ENCODE data around the gene AP2B1.

GRCh38 chr17:35695613-35696012 is 108.5 kb downstream of the AP2B1 start:
- TF ChIP-seq JUN (CRISPR knock-in tag; IDR thresholded peaks at IDR 0.05): no peak
- TF ChIP-seq, protein P1, sequence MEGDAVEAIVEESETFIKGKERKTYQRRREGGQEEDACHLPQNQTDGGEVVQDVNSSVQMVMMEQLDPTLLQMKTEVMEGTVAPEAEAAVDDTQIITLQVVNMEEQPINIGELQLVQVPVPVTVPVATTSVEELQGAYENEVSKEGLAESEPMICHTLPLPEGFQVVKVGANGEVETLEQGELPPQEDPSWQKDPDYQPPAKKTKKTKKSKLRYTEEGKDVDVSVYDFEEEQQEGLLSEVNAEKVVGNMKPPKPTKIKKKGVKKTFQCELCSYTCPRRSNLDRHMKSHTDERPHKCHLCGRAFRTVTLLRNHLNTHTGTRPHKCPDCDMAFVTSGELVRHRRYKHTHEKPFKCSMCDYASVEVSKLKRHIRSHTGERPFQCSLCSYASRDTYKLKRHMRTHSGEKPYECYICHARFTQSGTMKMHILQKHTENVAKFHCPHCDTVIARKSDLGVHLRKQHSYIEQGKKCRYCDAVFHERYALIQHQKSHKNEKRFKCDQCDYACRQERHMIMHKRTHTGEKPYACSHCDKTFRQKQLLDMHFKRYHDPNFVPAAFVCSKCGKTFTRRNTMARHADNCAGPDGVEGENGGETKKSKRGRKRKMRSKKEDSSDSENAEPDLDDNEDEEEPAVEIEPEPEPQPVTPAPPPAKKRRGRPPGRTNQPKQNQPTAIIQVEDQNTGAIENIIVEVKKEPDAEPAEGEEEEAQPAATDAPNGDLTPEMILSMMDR (IDR thresholded peaks at IDR 0.05): no peak
- no peak for TF ChIP-seq KAT7 (CRISPR knock-in tag; IDR thresholded peaks at IDR 0.05; ENCODE audit: borderline replicate concordance)
